ENCODE results near the gene MYO1D. TPM values are rescaled to one million over a fixed set of nuclear protein-coding genes. Genes with fewer than 3 reads are reported as not detected.

MYO1D gene
- total and polyA plus RNA-seq, 2 of the 13 experiments (the other 11 are each of a cell fraction or from before 2014, with no cell fraction given): 13.2 to 17.3 TPM

GRCh38 chr17:32486111-32486700, 390.7 kb downstream of the MYO1D start (continued):
- TF ChIP-seq ZNF772 (CRISPR knock-in tag; IDR thresholded peaks at IDR 0.05): peak; percentile 82; the same call in 1 of the 2 replicates
- peak; percentile 24; the same call in 1 of the 2 replicates for TF ChIP-seq FOXC1 (CRISPR knock-in tag; IDR thresholded peaks at IDR 0.05; ENCODE audit: borderline replicate concordance)
- 0 out of 2 replicates have a peak, but pooled peaks have one; percentile 34 for TF ChIP-seq MED13 (CRISPR knock-in tag; IDR thresholded peaks at IDR 0.05)
- TF ChIP-seq ZNF691 (CRISPR knock-in tag; IDR thresholded peaks at IDR 0.05; ENCODE audit: borderline replicate concordance, low read depth): peak; percentile 68; the same call in 1 of the 2 replicates
- peak; percentile 41 for TF ChIP-seq ZNF407 (CRISPR knock-in tag; IDR thresholded peaks at IDR 0.05; ENCODE audit: not compliant biosample characterization)
- no peak; the same call in 1 of the 2 replicates for TF ChIP-seq HINFP (CRISPR knock-in tag; IDR thresholded peaks at IDR 0.05; ENCODE audit: low read depth)
- no peak for TF ChIP-seq ZNF615 (CRISPR knock-in tag; IDR thresholded peaks at IDR 0.05; ENCODE audit: borderline replicate concordance)
- TF ChIP-seq ZFP36 (IDR thresholded peaks at IDR 0.05; ENCODE audit: borderline replicate concordance, low read depth, low read length, partially characterized antibody): no peak
- TF ChIP-seq PATZ1 (CRISPR knock-in tag; IDR thresholded peaks at IDR 0.05): no peak
- peak; percentile 78; the same call in 1 of the 2 replicates for TF ChIP-seq IRF9 (CRISPR knock-in tag; IDR thresholded peaks at IDR 0.05; ENCODE audit: borderline replicate concordance)
- peak; percentile 64; the same call in 1 of the 2 replicates for TF ChIP-seq ZNF788 (CRISPR knock-in tag; IDR thresholded peaks at IDR 0.05; ENCODE audit: borderline replicate concordance)
- TF ChIP-seq E2F5 (CRISPR knock-in tag; conservative IDR thresholded peaks at IDR 0.05): peak; percentile 67; the same call in 1 of the 2 replicates

All from HepG2 (cell line).